NB4 (cell line): ENCODE data around the gene CHST5.
A peak's percentile ranks its signal among the peaks of the same experiment; 100 is the strongest.
"Not testable (repeated sequence)": the region's sequence is repeated elsewhere in the genome, so short reads cannot be mapped to it uniquely, and the experiment has no call there.

Experiments used
- DNase-seq: peaks from one replicate; pipeline ENCODE4 v3.0.0; 2010; ENCODE audit warnings: low read depth
- H3K4me3 ChIP-seq: one replicate; pipeline ENCODE4 v1.5.1; 2011; ENCODE audit warnings: mild to moderate bottlenecking, low read depth, low read length, moderate library complexity
- CTCF ChIP-seq: IDR thresholded peaks from one replicate; pipeline ENCODE4 v1.5.1; 2012; ENCODE audit warnings: low read depth, low read length
- MAX ChIP-seq: IDR thresholded peaks from 2 replicates; pipeline ENCODE4 v1.6.1; 2011; ENCODE audit warnings: low read depth, low read length
- MYC ChIP-seq: IDR thresholded peaks from 2 replicates; pipeline ENCODE4 v1.6.1; 2011; ENCODE audit warnings: low read depth, low read length
- POLR2A ChIP-seq: IDR thresholded peaks from 2 replicates; pipeline ENCODE4 v1.6.1; 2011; ENCODE audit warnings: mild to moderate bottlenecking; ENCODE audit not compliant: insufficient read length; ENCODE audit errors: extremely low read depth

The CHST5 gene

GRCh38 chr16:75556431-75556950, 20.6 kb upstream of the CHST5 start:
- TF ChIP-seq MYC, result no peak
- TF ChIP-seq POLR2A, result peak; percentile 13
- no peak for DNase-seq
- H3K4me3 ChIP-seq, result peak overlapping the region; percentile 47

- peak within 1 kb of the TSS; percentile 78 for H3K4me3 ChIP-seq
- DNase-seq, result peak; percentile 97
- TF ChIP-seq MYC (peak; percentile 61), CTCF (peak; percentile 2), POLR2A (peak; percentile 54), MAX (peak; percentile 37)
Observed at GRCh38 chr16:75555707-75556430, 20.0 kb upstream of the CHST5 start, which contains the start of gene TMEM231. TSS of gene TMEM231 (minus strand) at chr16:75556252. CDS start at chr16:75556209, 43 bp downstream.

- TF ChIP-seq MYC (peak; percentile 41; the same call in 1 of the 2 replicates), POLR2A (peak; percentile 38), MAX (peak; percentile 32; the same call in 1 of the 2 replicates), CTCF (no peak)
- peak; percentile 89 for DNase-seq
- H3K4me3 ChIP-seq, result peak overlapping the region; percentile 78
Observed at GRCh38 chr16:75555213-75555706, 19.4 kb upstream of the CHST5 start.

- no peak for DNase-seq
- TF ChIP-seq CTCF, result no peak
- TF ChIP-seq MAX, result no peak
- TF ChIP-seq POLR2A, result no peak
- no peak for TF ChIP-seq MYC
- no peak overlapping the region for H3K4me3 ChIP-seq
Observed at GRCh38 chr16:75552951-75553350, 17.0 kb upstream of the CHST5 start.

GRCh38 chr16:75550211-75550662, 14.3 kb upstream of the CHST5 start:
- peak; percentile 79 for TF ChIP-seq CTCF
- TF ChIP-seq POLR2A, result no peak
- DNase-seq, result peak; percentile 79
- H3K4me3 ChIP-seq, result no peak overlapping the region

- DNase-seq, H3K4me3 ChIP-seq: not testable (repeated sequence)
Observed at GRCh38 chr16:75548456-75548855, 12.5 kb upstream of the CHST5 start.

GRCh38 chr16:75546293-75546692, 10.4 kb upstream of the CHST5 start:
- no peak for DNase-seq
- H3K4me3 ChIP-seq, result no peak overlapping the region
- TF ChIP-seq MAX (no peak), CTCF (no peak), MYC (no peak), POLR2A (no peak)

GRCh38 chr16:75545879-75546278, 10.0 kb upstream of the CHST5 start:
- H3K4me3 ChIP-seq, DNase-seq: not testable (repeated sequence)

- not testable (repeated sequence) for H3K4me3 ChIP-seq, DNase-seq
Observed at GRCh38 chr16:75542462-75542861, 6.6 kb upstream of the CHST5 start.
